GM18498 (cell line): ENCODE results near the gene PIAS4.
A peak's percentile ranks its signal among the peaks of the same experiment; 100 is the strongest.
"Not testable (repeated sequence)": the region's sequence is repeated elsewhere in the genome, so short reads cannot be mapped to it uniquely, and the experiment has no call there.

Source experiments
- ATAC-seq: cut with Tn5 transposase; IDR thresholded peaks from one replicate; pipeline ENCODE4 v1.9.1; 2021; ENCODE audit warnings: mild to moderate bottlenecking, moderate library complexity; ENCODE audit not compliant: unreplicated experiment

PIAS4 gene, protein sequence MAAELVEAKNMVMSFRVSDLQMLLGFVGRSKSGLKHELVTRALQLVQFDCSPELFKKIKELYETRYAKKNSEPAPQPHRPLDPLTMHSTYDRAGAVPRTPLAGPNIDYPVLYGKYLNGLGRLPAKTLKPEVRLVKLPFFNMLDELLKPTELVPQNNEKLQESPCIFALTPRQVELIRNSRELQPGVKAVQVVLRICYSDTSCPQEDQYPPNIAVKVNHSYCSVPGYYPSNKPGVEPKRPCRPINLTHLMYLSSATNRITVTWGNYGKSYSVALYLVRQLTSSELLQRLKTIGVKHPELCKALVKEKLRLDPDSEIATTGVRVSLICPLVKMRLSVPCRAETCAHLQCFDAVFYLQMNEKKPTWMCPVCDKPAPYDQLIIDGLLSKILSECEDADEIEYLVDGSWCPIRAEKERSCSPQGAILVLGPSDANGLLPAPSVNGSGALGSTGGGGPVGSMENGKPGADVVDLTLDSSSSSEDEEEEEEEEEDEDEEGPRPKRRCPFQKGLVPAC

DNA sequence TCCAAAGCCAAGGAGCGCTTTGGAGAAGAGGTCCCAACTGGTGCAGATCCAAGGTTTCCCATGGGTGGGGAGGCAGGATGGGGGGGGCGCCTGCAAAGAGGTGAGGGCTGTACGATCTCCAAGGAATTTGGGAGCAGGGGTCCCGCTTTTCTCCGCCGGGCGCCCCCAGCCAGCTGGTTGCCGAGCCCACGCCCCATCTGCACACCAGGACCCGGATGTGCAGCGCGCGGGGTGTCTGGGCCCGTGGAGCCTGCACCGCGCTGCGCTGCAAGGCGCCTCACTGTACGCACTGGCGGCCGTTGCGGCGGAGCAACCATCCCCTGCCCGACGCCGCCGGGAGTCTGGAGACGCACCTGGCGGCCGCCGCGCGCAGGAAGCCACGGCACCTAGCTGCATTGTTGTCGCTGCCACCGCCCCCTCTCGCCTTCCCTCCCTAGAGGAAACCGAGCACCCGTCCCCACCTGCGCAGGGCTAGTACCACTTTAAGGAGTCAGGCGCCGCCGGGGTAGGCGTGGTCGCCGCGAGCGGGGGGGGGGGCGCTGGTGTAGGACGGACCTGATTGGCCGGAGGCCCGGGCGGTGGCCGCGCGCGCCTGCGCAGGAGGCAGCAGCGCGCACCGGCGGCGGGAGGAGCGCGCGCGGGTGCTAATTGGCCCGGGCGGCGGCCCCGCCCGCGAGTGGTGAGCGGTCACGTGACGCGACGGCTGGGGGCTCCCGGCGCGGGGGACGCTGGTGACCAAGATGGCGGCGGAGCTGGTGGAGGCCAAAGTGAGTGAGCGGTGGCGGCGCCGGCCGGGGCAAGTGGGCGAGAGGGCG, at the start of gene PIAS4:
PIAS4 (plus strand) TSS at position 716 of the 815 bp plus-strand sequence; CDS start at position 741, 25 bp downstream.
- ATAC-seq = peak; percentile 82

DNA sequence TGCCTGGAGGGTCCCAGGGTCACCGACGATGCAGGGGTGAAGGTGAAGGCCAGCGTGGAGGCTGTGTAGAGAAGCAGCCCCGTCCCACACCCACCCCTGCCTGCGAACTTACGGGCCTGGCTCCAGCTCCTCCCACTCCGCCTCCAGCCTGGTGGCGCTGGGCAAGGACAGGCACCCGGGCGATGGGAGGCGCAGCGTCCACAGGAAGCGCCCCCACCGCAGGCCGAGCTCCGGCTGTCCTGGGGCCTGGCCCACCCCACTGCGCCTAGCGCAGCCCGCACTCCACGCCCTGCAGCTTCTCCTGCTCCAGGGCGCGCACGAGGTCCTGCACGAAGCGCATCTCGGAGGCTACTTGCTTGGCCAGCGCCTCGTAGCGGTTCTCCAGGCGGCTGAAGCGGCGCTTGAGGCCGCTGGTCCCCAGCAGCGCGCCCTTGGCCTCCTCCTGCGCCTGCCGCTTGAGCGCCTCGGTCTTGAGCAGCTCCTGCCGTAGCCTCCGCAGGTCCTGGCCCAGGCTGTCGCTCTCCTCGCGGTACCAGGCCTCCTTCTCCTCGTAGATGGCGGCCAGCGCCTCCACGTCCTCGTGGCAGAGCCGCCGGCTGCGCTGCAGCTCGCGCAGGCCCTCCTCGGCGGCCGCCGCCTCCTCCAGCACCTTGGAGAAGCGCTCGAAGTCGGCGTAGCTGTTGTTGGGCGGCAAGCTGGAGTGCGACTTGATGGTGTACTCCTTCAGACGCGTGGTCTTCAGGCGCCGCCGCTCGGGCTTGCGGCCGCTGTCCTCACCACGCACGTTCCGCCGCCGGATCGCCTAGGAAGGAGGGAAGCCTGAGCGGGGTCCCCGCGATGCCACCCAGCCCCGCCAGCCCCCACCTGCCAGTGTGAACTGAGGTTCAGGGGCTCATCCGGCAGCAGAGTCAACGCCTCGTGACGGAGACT, 48.4 kb upstream of the PIAS4 start:
- no peak for ATAC-seq

DNA sequence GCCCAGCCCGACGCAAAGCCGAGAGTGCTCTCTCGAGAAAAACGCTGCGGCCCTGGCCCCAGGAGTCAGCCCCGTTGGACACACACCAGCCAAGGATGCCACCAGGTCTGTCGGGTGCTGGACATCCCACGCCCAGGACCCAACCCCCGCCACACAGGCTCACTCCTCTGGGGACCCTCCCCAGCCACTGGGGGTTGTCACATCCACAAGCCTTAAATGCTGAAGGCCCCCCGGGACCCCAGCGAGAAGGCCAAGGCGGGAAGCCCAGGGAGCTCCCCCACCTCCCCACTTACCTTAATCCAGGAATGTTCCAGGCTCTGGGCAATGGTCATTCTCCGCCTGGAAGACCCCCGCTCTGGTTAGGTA, 47.8 kb upstream of the PIAS4 start:
- ATAC-seq = no peak

DNA sequence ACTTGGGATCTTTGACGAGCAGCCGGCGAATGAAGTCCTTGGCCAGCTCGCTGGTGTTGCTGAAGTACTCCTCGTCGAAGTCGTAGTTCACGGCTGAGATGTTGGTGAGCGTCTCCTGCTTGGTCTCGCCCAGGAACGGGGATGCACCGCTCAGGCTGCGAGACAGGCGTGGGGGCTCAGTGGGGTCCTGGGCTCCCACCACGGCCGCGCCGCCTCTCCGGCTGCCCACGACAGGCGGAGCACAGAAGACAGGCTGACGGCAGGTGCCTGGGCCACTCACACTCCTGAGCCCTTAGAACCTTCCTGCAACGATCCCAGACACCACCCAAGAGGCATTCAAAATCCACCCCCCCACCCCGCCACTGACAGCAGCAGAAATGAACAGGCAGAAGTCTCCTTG, 46.5 kb upstream of the PIAS4 start:
- no peak for ATAC-seq

DNA sequence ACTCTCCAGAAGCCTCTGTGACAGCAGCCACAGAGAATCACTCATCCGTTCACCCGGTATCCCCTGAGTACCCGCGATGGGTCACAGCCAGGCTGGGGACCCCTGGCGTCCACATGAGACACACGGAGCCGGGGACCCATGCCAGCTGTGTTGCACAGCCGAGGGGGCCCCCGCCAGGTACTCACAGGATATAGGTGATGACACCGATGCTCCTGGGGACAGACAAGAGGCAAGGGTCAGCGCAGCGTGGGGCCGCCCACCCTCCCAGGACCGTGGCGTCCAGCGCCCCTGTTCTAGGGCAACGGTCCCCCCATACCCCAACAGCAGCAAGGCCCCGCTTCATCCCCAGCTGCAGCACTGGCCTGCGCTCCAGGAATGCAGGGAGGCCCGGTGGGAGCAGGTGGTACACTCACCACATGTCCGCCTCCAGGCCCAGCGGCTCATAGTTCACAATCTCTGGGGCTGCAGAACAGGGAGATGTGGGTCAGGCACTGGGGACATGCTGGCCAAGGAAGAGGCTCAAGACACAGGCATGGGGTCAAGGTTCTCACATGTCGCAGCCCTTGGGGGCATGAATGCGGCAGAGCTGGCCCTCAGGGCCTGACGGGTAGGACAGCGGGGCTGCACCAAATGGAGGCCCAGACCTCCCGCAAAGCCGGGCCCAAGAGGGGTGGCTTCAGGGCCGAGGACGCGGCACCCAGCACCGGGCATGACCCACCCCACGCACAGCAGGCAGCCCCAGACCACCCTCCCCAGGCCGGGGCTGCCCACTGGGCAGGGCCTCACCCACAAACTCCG, 43.9 kb upstream of the PIAS4 start:
- ATAC-seq = no peak

DNA sequence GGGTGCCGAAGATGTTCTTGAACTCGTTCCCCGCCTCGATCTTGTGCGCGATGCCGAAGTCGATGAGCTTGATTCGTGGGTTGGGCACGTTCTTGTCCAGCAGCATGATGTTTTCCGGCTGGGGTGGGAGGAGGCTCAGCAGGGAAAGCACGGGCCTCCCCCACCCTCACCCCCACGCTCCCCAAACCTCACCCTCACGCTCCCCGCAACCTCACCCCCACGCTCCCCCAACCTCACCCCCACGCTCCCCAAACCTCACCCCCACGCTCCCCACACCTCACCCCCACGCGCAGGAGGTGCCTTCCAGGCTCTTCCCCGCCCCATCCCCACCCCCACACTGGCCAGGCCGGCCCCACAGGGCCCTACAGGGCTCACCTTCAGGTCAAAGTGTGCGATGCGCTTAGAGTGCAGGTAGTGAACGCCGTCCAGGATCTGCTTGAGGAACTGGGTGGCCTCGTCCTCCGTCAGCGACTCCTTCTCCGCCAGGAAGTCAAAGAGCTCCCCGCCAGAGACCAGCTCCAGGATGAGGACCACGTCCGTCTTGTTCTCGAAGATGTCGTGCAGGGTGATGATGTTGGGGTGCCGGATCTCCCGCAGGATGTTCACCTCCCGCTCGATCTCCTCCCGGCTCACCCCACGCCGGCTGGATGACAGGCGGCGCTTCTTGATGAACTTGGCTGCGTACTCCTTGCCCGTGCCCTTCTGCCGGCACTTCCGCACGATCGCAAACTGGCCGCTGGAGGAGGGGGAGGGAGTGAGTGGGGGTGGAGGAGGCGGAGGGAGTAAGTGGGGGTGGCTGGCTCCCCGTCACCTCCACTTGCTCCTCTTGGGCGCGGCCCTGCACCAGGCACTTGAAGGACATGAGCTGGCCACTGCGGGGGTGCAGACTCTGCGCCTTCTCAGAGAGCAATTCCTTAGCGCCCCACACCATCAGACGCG, 43.0 kb upstream of the PIAS4 start:
- ATAC-seq = no peak

DNA sequence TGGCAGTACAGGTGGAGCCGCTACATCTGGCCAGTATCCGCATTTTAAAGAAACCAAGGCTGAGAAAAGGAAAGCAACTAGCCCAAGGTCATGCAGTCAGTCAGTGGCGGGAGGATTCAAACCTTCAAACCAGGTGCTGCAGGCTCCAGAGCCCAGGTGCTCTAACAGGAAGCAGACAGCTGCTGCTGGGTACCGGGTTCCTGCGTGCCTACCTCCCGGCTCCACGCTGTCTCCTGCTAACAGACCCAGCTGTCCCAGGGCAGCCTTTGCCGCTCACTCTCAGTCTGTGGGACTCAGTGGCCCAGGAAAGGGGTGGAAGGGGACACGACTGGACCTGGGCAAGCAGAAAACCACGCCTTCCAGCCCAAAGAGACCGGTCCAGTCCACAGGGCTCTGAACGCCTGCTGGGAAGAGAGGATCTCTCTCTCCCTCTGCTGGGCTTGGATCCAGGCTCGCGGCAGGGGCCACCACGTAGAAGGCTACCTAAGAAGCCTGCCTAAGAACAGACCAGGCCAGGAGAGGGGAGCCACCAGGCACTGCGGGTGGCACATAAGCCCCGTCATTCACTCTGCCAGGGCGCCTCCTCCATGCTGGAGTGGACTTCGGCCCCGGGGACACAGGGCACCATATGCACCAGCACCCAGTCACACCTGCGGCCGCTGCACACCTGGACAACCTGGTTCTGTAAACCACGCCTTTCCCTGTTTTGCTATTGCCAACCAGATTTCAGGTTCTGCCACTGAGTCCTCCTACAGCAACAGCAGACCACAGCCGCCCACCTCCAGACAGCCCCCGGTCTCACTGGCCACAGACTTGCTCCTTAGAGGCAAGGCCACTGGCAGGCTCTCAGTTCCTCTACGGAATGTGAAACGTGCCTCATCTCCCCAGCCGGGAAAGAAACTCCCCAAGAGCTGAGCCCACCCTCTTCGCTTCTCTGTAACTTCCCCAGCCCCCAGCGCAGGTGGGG, 41.2 kb upstream of the PIAS4 start:
- ATAC-seq = no peak

DNA sequence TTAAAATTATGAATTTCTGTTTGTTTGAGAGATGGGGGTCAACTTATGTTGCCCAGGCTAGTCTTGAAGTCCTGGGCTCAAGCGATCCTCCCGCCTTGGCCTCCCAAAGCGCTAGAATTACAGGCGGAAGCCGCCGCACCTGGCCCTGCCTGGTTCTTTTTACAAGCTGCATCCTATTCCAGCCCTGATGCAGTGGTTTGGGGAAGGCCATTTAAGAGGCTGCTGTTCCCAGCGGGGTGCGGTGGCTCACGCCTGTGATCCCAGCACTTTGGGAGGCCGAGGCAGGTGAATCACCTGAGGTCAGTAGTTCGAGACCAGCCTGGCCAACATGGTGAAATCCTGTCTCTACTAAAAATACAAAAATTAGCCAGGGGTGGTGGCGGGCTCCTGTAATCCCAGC, 39.6 kb upstream of the PIAS4 start:
- not testable (repeated sequence) for ATAC-seq

DNA sequence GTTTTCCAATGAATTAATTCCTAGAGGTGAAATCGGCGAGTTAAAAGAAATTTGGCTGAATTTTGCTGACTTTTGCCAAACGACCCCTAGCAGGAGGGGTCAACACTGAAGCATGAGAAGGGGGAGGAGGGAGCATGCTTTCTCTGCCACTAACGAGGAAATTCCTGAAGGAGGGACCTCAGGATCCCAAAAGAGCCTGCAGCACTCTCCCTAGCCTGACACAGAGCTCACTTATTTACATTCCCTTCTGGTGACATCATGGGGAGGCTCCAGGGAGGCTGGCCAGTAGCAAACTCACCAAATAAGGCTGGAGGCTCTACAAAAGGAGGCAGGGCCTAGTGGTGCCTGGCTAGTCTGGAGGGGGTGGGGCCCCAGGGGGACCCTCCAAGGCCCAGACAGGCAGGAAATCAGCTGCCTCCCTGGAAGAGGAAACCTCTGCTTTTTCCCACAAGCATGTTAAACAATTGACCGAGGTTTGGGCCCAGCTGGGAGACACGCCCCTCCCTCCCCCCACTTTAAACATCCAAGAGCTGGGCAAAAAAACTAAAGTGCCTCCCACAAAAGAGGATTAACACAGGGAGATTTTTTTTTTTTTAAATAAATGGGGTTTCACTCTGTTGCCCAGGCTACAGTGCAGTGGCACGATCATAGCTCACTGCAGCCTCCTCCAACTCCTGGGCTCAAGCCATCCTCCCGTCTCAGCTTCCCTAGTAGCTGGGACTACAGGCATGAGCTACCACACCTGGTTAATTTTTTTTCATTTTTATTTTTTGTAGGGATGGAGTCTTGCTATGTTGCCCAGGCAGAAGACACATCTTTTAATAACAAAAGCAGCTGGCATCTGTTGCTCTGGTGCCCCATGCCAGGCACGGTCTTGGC, 38.7 kb upstream of the PIAS4 start:
- ATAC-seq = no peak

DNA sequence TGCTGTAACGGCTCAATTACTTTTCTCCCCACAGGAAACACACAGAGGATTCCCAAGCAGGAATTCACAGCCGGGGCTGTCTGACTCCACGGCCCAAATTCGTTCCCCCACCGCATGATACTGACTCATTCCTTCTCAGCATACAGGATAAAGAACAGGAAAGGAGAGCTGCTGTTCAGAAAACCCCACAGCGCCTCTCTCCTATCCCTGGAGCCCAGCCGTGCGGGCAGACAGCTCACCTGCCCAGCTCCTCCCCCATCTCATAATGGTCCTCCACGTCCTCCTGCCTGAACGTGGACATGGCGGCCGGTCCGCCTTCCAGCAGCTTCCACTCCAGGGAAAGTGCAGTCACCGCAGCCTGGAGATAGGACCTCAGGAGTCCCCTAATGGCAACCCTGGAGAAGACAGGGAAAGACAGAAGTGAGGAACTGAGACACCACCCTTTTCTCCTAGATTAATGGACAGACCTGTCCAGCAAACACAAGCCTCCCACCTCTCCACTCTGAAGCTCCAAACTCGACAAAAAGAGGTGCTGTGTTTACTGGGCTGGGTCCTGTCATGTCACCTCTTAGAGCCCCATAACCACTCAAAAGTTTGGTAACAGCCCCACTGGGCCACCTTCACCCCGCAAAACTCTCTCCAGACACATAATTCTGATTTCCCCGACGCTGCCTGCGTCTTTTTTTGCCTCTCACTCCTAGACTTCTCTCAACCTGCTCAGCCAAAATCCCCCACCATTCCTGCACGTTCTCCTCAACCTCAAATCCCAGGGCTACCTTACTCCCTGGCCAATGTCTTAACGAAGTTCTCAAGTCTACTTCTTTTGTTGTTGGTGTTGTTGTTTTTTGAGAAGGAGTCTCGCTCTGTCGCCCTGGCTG, 37.9 kb upstream of the PIAS4 start:
- no peak for ATAC-seq

DNA sequence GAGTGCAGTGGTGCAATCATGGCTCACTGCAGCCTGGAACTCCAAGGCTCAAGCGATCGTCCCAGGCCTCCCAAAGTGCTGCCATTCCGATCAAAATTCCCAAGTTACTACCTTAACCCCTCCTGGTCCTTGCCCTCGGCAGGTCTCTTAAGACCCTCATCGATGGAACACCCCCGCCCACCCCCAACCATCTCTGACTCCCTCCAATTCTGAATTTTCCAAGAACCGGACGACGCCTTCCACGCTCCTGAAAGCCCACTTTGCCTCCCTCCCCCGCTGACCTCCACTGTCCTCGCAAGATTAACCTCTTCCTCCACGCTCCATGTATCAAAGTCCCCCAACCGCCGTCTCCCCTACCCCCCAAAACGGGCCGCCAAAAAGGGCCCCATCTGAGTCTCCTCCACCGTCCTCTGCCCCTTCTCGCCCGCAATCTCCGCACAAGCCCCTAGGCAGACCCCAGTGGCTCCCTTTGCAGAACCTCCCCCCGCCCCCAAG, 37.2 kb upstream of the PIAS4 start:
- ATAC-seq = no peak

DNA sequence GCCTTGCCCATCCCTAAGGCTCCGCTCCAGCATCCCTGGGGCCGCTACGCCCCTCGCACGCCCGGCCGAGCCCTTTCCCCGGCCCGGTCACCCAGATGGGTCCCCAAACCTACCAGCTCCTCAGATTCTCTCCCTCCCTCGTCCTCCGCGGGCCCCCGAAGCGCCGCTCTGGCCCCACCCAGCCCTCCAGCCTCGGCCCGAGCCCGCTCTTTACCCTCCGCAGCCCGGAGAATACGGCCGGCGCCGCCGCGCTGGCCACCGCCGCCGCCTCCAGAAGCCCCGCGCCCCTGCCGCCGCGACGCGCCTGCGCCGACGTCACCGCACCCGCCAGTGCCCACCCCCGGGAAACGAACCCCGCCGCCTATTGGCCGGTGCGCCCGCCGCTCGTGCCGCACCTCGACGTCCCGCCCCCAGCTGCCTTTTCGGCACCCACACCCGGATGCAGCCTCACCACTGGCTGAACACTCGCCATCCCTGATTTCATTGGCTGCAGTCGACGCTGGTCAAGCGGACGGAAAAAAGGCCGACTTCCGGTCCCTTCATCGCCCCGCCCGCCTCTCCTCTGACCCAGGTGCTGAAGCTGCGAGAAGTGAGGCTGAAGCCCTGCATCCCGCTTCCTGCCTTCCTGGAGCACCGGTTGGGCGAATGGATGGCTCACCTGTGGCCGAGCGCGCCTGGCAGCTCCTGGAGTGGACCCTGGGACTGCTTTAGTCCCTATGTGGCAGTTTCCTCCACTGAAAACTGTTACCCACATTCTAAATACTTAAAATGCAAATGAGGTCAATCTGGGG, 36.5 kb upstream of the PIAS4 start, which contains the start of gene DAPK3:
DAPK3 (minus strand) TSS at position 292 of the 791 bp plus-strand sequence. CDS start 1,364 bp downstream, outside the sequence.
- ATAC-seq = peak; percentile 92

DNA sequence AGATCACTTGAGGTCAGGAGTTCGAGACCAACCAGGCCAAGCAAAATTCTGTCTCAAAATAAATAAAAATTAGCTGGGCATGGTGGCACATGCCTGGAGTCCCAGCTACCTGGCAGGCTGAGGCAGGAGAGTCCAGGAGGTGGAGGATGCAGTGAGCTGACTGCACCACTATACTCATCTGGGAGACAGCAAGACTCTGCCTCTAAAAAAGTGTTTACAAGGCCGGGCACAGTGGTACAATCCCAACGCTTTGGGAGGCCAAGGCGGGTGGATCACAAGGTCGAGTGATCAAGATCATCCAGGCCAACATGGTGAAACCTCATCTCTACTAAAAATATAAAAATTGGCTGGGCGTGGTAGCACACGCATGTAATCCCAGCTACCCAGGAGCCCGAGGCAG, 32.4 kb upstream of the PIAS4 start:
- ATAC-seq = no peak

DNA sequence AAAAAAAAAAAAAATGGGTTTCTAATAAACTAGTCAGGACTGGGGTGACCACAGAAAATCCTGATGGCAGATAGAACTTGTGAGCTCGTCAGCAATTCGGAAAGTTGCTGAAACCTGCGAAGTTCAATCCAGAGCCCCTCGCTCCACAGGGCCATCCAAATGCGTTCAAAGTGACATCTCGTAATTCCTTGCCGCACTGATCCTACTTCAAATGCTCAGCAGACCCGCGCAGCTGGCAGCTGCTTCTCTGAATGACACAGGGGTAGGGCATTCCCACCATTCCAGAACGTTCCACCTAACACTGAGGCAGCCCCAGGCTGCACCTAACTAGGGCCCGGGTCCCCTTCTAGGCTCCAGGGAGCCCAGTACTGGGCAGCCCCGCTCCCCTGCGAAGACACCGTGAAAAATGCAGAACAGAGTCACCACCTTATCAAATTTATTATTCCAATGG, 31.9 kb upstream of the PIAS4 start:
- ATAC-seq = no peak
